Measurements from ENCODE around the gene SPC24. TPM values are rescaled to one million over a fixed set of nuclear protein-coding genes. Genes with fewer than 3 reads are reported as not detected.

SPC24 gene, protein sequence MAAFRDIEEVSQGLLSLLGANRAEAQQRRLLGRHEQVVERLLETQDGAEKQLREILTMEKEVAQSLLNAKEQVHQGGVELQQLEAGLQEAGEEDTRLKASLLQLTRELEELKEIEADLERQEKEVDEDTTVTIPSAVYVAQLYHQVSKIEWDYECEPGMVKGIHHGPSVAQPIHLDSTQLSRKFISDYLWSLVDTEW
- total RNA-seq, result 3.2 TPM
- 1 to 10 TPM in 2 of 4 donors, under 1 TPM in 2; 0.41 to 3.1 (median 0.99) TPM for polyA plus RNA-seq

DNA sequence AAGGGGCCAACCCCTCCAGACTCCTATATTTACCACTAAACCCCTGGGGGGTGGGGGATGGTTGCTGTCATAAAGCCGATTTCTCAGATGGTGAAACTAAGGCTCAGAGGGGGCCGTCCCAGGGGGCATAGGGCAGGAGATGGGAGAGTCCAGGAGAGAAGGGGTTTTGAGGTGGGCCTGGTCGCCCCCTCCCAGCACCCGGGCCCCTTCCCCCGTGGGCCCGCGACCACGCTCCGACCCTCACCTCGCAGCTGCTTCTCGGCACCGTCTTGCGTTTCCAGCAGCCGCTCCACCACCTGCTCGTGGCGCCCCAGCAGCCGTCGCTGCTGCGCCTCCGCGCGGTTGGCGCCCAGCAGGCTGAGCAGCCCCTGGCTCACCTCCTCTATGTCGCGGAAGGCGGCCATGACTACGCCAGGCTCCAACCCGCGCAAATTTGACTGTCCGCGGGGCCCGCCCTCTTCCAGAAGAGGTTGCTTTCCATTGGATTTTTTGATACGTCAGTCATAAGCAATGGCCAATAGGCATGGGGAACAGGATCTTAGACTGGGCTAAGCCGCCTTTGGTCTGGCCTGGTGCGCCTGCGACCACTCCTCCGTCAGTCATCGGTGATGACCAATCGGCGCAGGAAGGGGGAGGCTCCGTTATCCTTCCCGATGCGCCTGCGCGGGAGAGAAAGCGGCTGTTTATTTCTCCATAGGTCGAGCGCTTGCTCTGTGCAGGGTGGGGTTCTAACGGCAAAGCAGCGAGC lies at the start of gene SPC24:
Gene SPC24, minus strand, starts transcription at position 410 of the 748 bp plus-strand sequence. Its CDS starts 6 bp downstream, at position 404.
- no peaks in the 10 kb centered on the region for H3K27me3 ChIP-seq (ENCODE audit: control insufficient read depth, insufficient read depth, low read length)
- H3K27ac ChIP-seq (ENCODE audit: insufficient read depth, low read length, poor library complexity, severe bottlenecking), result peak within 1 kb of the TSS; percentile 66
- peak within 1 kb of the TSS; percentile 88 for H3K4me3 ChIP-seq (ENCODE audit: low read depth, low read length)
- no peaks in the 10 kb centered on the region for H3K36me3 ChIP-seq (ENCODE audit: control insufficient read depth, insufficient read depth, low read length)
- peaks cover 0 to 24% (median 12%) of the 10 kb centered on the region in 4 donors for H3K4me1 Mint-ChIP-seq
- DNase-seq, result peak; percentile 87 to 98 (median 92)
- no peaks in the 10 kb centered on the region for H3K9me3 ChIP-seq (ENCODE audit: control insufficient read depth in 2 of 2, low read length in 2 of 2)
- H3K36me3 Mint-ChIP-seq, result no peaks in the 10 kb centered on the region
- H3K9me3 Mint-ChIP-seq, result no peaks in the 10 kb centered on the region
- peaks cover 5% of the 10 kb centered on the region for H3K27me3 Mint-ChIP-seq
- peak; percentile 97 to 98 for ATAC-seq (ENCODE audit: low read depth in 2 of 2)
- H3K4me1 ChIP-seq (ENCODE audit: control insufficient read depth, insufficient read depth, low read length, poor library complexity, severe bottlenecking), result peaks cover 16% of the 10 kb centered on the region
- peak within 1 kb of the TSS; percentile 52 to 90 (median 86) for H3K27ac Mint-ChIP-seq
- H3K4me3 Mint-ChIP-seq, result peak within 1 kb of the TSS; percentile 90 to 97 (median 91)

DNA sequence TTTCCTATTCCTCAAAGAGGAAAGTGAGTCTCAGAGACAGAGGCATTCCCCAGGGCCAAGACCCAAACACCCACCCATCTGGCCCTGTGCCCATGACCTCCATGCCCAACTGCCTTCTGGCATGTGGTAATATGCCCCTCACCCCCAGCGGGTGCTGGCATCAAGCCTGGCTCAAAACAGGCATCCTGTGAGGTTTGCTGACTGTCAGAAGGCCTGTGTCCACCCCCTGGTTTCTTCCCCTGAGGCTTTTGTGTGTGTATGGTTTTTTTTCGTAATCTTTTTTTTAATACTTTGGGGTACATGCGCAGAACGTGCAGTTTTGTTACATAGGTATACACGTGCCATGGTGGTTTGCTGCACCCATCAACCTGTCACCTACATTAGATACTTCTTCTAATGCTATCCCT lies 49.4 kb upstream of the SPC24 start:
- Mint-ChIP-seq H3K4me3 (no peak overlapping the region), H3K36me3 (no peaks in the 10 kb centered on the region), H3K27ac (no peak overlapping the region), H3K27me3 (no peaks in the 10 kb centered on the region), H3K4me1 (no peaks in the 10 kb centered on the region), H3K9me3 (no peaks in the 10 kb centered on the region)
- H3K36me3 ChIP-seq (ENCODE audit: control insufficient read depth, insufficient read depth, low read length), result no peaks in the 10 kb centered on the region
- ATAC-seq (ENCODE audit: low read depth in 2 of 2), result no peak
- no peaks in the 10 kb centered on the region for H3K27me3 ChIP-seq (ENCODE audit: control insufficient read depth, insufficient read depth, low read length)
- no peaks in the 10 kb centered on the region for H3K9me3 ChIP-seq (ENCODE audit: control insufficient read depth in 2 of 2, low read length in 2 of 2)
- H3K27ac ChIP-seq (ENCODE audit: insufficient read depth, low read length, poor library complexity, severe bottlenecking), result no peak overlapping the region
- H3K4me1 ChIP-seq (ENCODE audit: control insufficient read depth, insufficient read depth, low read length, poor library complexity, severe bottlenecking), result no peaks in the 10 kb centered on the region
- DNase-seq, result no peak
- H3K4me3 ChIP-seq (ENCODE audit: low read depth, low read length), result no peak overlapping the region

DNA sequence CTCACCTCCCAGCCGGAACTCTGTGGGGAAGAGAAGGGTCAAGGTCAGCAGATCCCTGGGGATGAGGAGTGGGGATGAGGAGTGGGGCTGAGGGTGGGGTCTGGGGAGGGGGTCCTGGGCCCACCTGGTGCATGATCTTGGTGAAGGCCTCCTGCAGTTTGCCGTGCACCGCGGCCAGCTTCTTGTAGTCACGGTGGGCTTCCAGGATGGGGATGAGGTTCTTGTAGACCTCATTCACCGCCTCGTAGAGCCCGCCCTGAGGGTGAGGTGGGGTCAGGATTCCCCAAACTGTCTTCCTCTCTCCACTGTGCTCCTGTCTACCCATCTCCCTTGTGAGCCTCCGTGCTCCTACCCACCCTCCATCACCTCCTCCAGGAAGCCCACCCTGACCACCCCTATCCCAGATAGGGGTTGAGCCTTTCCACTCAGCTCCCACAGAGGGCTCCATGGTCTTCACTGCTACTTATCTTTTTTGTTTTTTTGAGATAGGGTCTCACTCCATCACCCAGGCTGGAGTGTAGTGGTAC lies 48.6 kb upstream of the SPC24 start:
- no peaks in the 10 kb centered on the region for H3K9me3 Mint-ChIP-seq
- no peaks in the 10 kb centered on the region for H3K36me3 ChIP-seq (ENCODE audit: control insufficient read depth, insufficient read depth, low read length)
- ATAC-seq (ENCODE audit: low read depth in 2 of 2), result no peak
- no peaks in the 10 kb centered on the region for H3K4me1 Mint-ChIP-seq
- H3K27me3 Mint-ChIP-seq, result no peaks in the 10 kb centered on the region
- no peak overlapping the region for H3K4me3 ChIP-seq (ENCODE audit: low read depth, low read length)
- no peak for DNase-seq
- H3K36me3 Mint-ChIP-seq, result no peaks in the 10 kb centered on the region
- no peaks in the 10 kb centered on the region for H3K4me1 ChIP-seq (ENCODE audit: control insufficient read depth, insufficient read depth, low read length, poor library complexity, severe bottlenecking)
- no peak overlapping the region for H3K27ac ChIP-seq (ENCODE audit: insufficient read depth, low read length, poor library complexity, severe bottlenecking)
- H3K4me3 Mint-ChIP-seq, result no peak overlapping the region
- H3K9me3 ChIP-seq (ENCODE audit: control insufficient read depth in 2 of 2, low read length in 2 of 2), result no peaks in the 10 kb centered on the region
- H3K27me3 ChIP-seq (ENCODE audit: control insufficient read depth, insufficient read depth, low read length), result no peaks in the 10 kb centered on the region
- H3K27ac Mint-ChIP-seq, result peak overlapping the region in 1 of 3 donors; percentile 25

DNA sequence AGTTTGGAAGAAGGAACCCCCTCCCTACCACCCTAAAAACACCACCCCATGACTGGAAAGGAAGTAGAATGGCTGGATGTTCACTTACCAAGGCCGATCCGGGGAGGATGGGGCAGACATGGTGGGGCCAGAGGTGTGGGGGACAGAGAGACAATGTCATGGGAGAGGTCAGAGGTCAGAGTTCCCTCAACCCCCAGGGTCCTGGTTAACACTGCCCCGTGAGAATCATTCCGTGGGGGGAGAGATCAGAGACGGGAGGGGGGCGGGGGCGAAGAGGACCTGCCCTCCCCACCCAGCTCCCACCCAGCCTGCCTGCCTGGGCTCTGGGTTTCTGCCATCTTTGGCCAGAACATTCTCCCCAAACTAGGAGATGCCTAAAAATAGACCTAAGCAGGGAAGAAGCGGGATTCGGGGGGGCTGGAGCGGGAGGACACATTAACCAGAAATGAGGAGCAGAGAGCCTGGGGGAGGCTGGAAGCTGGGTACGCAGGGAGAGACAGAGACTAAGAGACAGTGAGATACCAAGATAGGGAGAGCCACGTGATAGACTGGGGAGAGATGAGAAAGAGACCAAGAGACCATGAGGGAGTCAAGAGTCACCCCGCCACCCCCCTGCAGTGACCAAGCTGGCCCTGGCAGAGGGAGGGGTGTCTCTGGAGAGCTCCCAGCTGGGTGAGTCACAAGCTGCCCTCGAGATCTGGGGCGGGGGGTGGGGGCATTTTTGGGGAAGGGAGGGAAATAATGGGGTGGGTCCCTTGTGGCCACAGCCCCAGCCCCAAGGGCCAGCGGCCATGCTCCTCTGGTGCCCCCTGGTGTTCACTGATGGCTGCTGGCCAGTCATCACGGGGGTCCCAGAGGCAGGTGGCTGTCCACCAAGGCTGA lies 47.9 kb upstream of the SPC24 start:
- Mint-ChIP-seq H3K27ac (peak overlapping the region in 1 of 3 donors; percentile 31), H3K36me3 (no peaks in the 10 kb centered on the region), H3K4me3 (no peak overlapping the region), H3K9me3 (no peaks in the 10 kb centered on the region), H3K27me3 (no peaks in the 10 kb centered on the region), H3K4me1 (no peaks in the 10 kb centered on the region)
- Histone ChIP-seq H3K36me3 (ENCODE audit: control insufficient read depth, insufficient read depth, low read length) (no peaks in the 10 kb centered on the region), H3K27ac (ENCODE audit: insufficient read depth, low read length, poor library complexity, severe bottlenecking) (no peak overlapping the region), H3K4me3 (ENCODE audit: low read depth, low read length) (no peak overlapping the region), H3K27me3 (ENCODE audit: control insufficient read depth, insufficient read depth, low read length) (no peaks in the 10 kb centered on the region), H3K4me1 (ENCODE audit: control insufficient read depth, insufficient read depth, low read length, poor library complexity, severe bottlenecking) (no peaks in the 10 kb centered on the region), H3K9me3 (ENCODE audit: control insufficient read depth in 2 of 2, low read length in 2 of 2) (no peaks in the 10 kb centered on the region)
- ATAC-seq (ENCODE audit: low read depth in 2 of 2) (peak; percentile 19 to 58), DNase-seq (peak in 1 of 3 donors; percentile 23)

DNA sequence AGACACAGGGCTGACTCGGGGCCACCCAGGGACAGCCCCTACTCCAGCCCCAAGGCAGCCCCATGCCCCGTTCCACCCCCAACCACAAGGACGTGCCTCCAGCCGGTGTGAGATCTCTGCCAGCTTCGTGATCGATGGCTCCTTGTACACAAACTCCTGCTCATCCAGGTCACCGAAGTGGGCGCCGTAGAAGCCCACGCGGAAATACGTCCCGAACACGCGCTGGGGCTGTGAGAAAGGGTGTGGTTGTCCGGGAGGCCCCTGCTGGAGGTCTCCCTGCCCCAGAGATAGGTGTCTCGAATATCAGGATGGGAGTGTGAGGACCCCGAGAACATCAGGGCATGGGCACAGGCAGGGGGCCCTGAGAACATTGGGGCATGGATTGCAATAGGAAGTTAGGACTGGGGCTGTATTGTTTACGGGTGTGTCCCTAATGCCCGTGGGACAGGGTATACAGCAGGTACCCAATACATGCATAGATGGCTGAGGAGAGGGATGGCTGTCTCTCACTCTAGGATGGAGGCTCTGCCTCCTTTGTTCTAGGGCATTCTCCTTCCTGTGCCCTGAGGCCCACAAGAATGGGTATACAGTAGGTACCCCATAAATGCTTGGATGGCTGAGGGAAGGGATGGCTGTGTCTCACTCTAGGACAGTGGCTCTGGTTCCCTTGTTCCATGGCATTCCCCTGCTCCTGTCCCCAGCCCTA lies 47.1 kb upstream of the SPC24 start:
- Mint-ChIP-seq H3K4me3 (no peak overlapping the region), H3K27me3 (no peaks in the 10 kb centered on the region), H3K27ac (peak overlapping the region in 1 of 3 donors; percentile 36), H3K4me1 (no peaks in the 10 kb centered on the region), H3K9me3 (no peaks in the 10 kb centered on the region), H3K36me3 (no peaks in the 10 kb centered on the region)
- peaks cover 4% of the 10 kb centered on the region for H3K4me1 ChIP-seq (ENCODE audit: control insufficient read depth, insufficient read depth, low read length, poor library complexity, severe bottlenecking)
- H3K9me3 ChIP-seq (ENCODE audit: control insufficient read depth in 2 of 2, low read length in 2 of 2), result no peaks in the 10 kb centered on the region
- no peak for DNase-seq
- no peak overlapping the region for H3K4me3 ChIP-seq (ENCODE audit: low read depth, low read length)
- H3K27ac ChIP-seq (ENCODE audit: insufficient read depth, low read length, poor library complexity, severe bottlenecking), result no peak overlapping the region
- no peaks in the 10 kb centered on the region for H3K36me3 ChIP-seq (ENCODE audit: control insufficient read depth, insufficient read depth, low read length)
- no peaks in the 10 kb centered on the region for H3K27me3 ChIP-seq (ENCODE audit: control insufficient read depth, insufficient read depth, low read length)
- no peak for ATAC-seq (ENCODE audit: low read depth in 2 of 2)

DNA sequence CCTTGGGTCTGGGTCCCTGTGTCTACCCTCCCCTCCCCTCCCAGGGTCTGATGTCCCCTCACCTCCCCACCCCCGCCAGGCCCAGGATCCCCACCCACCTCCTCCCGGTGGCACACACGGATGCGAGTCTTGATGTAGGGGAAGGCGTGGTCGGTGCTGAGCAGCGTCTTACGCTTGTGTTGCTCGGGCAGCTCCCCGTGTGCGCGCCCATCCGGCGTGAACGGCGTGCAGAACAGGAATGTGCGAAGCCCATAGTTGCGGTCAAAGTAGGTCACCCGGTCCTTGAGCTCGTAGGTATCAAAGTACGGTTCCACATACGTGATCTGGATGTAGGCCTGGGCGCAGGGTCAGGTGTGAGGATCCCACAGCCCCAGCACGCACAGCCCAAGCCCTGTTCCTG lies 46.2 kb upstream of the SPC24 start:
- Mint-ChIP-seq H3K27me3 (no peaks in the 10 kb centered on the region), H3K36me3 (no peaks in the 10 kb centered on the region), H3K4me1 (no peaks in the 10 kb centered on the region), H3K27ac (peak overlapping the region in 1 of 3 donors; percentile 43), H3K9me3 (no peaks in the 10 kb centered on the region), H3K4me3 (no peak overlapping the region)
- Histone ChIP-seq H3K36me3 (ENCODE audit: control insufficient read depth, insufficient read depth, low read length) (no peaks in the 10 kb centered on the region), H3K27ac (ENCODE audit: insufficient read depth, low read length, poor library complexity, severe bottlenecking) (no peak overlapping the region), H3K4me3 (ENCODE audit: low read depth, low read length) (no peak overlapping the region), H3K9me3 (ENCODE audit: control insufficient read depth in 2 of 2, low read length in 2 of 2) (no peaks in the 10 kb centered on the region), H3K27me3 (ENCODE audit: control insufficient read depth, insufficient read depth, low read length) (no peaks in the 10 kb centered on the region), H3K4me1 (ENCODE audit: control insufficient read depth, insufficient read depth, low read length, poor library complexity, severe bottlenecking) (peaks cover 10% of the 10 kb centered on the region)
- ATAC-seq (ENCODE audit: low read depth in 2 of 2), result no peak
- DNase-seq, result no peak

DNA sequence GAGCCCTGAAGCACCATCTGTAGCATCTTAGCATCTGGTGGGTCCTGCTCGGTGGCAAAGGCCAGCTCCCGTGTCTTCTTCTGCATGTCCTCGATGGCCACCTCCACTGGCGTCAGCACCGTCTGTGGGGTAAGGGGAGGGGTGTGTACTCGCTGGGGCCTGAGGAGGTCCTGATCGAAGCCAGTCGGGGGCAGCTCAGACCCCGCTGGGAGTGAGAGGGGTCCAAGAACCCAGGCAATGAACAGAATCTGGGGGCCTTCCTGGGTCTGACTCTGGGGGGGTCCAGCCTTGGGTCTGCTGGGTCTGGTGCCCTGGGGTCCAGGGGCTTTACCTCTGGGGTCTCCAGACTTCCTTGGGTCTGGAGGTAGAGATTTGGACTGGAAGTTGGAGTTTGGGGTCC lies 45.3 kb upstream of the SPC24 start:
- no peak overlapping the region for H3K27ac Mint-ChIP-seq
- H3K4me3 Mint-ChIP-seq, result peak overlapping the region in 1 of 4 donors; percentile 21
- H3K36me3 Mint-ChIP-seq, result no peaks in the 10 kb centered on the region
- no peak for DNase-seq
- peaks cover 0 to 2% (median 0%) of the 10 kb centered on the region in 4 donors for H3K4me1 Mint-ChIP-seq
- Histone ChIP-seq H3K36me3 (ENCODE audit: control insufficient read depth, insufficient read depth, low read length) (no peaks in the 10 kb centered on the region), H3K4me1 (ENCODE audit: control insufficient read depth, insufficient read depth, low read length, poor library complexity, severe bottlenecking) (peaks cover 14% of the 10 kb centered on the region), H3K27ac (ENCODE audit: insufficient read depth, low read length, poor library complexity, severe bottlenecking) (no peak overlapping the region), H3K9me3 (ENCODE audit: control insufficient read depth in 2 of 2, low read length in 2 of 2) (no peaks in the 10 kb centered on the region), H3K4me3 (ENCODE audit: low read depth, low read length) (no peak overlapping the region), H3K27me3 (ENCODE audit: control insufficient read depth, insufficient read depth, low read length) (no peaks in the 10 kb centered on the region)
- H3K27me3 Mint-ChIP-seq, result peaks cover 4% of the 10 kb centered on the region
- ATAC-seq (ENCODE audit: low read depth in 2 of 2), result no peak
- no peaks in the 10 kb centered on the region for H3K9me3 Mint-ChIP-seq
